GDM1 (cell line): Measurements from ENCODE around the gene NUP37.

ENCODE experiments used
- DNase-seq: peaks from one replicate; lab custom pipeline; 2025; lab: John Stamatoyannopoulos, UW

The NUP37 gene

DNA sequence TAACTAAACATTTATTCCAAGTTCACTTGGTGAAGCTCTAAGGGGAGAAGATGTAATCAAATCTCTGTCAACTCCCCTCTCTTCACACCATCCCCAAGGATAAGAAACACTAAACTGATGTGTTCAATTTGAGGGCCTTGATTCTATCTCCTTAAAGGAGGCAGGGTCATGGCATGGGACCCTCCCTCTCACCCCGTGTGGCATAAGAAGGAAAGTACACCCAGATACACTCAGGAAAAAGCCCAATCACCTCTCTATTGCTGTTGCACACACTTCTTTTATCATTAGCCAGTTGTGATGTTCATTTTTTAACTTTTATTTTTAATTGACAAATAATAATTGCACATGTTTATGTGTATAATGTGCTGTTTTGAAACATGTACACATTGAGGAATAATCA, 93.2 kb downstream of the NUP37 start:
- DNase-seq = no peak

DNA sequence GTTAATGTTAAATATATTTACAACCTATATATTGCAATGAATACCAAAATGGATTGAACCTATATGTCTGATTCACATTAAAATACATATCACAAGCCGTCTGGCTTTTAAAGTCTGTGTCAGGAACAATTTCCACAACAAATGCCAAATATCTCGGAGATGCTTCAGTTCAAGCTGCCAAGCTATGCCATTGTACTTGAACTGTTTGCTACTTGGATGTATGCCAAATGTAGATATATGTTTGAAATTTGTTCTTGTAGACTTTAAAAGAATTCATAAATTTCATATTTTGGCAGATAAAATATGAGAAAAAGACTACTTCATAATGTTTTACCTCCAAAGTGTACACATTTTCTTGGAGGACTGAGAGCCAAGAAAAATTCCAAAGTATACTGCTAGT, 95.1 kb downstream of the NUP37 start:
- no peak for DNase-seq

DNA sequence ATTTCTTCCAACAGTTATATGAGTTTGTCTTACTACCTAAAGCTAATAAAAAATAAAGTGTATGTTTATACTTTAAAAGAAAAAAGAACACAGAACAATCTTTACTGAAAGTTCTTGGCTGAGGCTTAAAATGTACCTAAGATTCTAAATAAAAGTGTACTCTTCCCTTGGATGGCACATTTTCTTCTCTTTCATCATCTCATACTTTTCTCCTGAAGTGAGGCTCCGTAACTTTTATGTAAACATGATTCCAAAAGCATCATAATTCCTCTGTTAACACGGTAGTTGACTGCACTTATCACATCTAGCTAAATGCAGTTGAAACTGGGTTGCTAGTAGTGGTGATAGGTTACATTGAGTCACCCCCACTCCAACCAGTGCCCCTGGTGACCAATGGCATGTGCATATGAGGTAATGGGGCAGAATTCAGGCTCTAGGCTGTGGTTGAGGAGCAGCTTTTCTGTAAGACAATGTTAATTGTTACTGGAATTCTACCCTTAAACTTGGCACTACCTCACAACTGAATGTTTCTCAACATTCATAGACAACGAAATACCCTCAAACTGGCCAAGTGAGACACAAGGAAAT, 96.5 kb downstream of the NUP37 start:
- DNase-seq = no peak
